HAP-1 (cell line): ENCODE data around the gene SPRN.
"Not testable (repeated sequence)": the region's sequence is repeated elsewhere in the genome, so short reads cannot be mapped to it uniquely, and the experiment has no call there.

Source experiments
- DNase-seq, 2 experiments: peaks; one replicate each; pipeline ENCODE4 v3.0.0-alpha.2; 2016 to 2020; ENCODE audit warnings: low spot score in 2 of 2
- H3K27me3 ChIP-seq: fragments of 250-450 bp; sonication (Bioruptor Pico); 2 replicates; pipeline ENCODE4 v1.5.1; 2020; ENCODE audit warnings: low read depth, mild to moderate bottlenecking, moderate library complexity
- H3K36me3 ChIP-seq: fragments of 250-450 bp; sonication (Bioruptor Pico); replicated peaks from 2 replicates; pipeline ENCODE4 v1.5.1; 2020; ENCODE audit warnings: mild to moderate bottlenecking
- H3K4me1 ChIP-seq: fragments of 250-450 bp; sonication (Bioruptor Pico); 2 replicates; pipeline ENCODE4 v1.5.1; 2020; ENCODE audit warnings: mild to moderate bottlenecking
- H3K4me3 ChIP-seq: fragments of 250-450 bp; sonication (Bioruptor Pico); 2 replicates; pipeline ENCODE4 v1.5.1; 2020; ENCODE audit warnings: mild to moderate bottlenecking, moderate library complexity
- H3K9me3 ChIP-seq: fragments of 250-450 bp; sonication (Bioruptor Pico); 2 replicates; pipeline ENCODE4 v1.5.1; 2020; ENCODE audit warnings: mild to moderate bottlenecking, moderate library complexity
- in situ Hi-C: fragments of 300-500 bp; cut with MboI; formaldehyde crosslinking; loops from 3 replicates; pipeline ENCODE4 v1.14.3; 2020; ENCODE audit warnings: low sequenced_read_pairs, inconsistent platforms, mixed read lengths

SPRN gene, protein sequence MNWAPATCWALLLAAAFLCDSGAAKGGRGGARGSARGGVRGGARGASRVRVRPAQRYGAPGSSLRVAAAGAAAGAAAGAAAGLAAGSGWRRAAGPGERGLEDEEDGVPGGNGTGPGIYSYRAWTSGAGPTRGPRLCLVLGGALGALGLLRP

DNA sequence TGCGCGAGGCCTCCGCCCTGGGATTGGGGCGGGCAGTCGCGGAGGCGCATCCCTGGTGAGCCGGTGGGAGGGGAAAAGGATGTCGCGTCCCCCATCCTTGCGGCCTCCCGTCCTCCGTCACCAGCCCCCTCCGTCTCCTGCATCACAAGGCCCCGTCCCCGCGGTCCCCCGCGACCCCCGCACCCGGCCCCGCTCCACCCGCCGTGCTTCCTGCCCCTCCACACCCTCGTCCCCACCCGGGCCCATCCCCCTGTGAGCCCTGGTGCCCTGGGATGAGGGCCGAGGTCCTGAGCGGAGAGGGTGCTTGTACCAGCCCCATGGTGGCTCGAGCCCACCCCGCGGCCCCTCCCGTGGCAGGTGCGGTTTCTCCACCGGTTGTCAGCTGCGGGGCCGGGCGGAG is at the start of gene SPRN:
SPRN (minus strand) TSS at position 25 of the 400 bp plus-strand sequence. CDS start 944 bp downstream, outside the sequence.
- DNase-seq, H3K36me3 ChIP-seq, in situ Hi-C loops, H3K27me3 ChIP-seq, H3K9me3 ChIP-seq, H3K4me3 ChIP-seq, H3K4me1 ChIP-seq: not testable (repeated sequence)

DNA sequence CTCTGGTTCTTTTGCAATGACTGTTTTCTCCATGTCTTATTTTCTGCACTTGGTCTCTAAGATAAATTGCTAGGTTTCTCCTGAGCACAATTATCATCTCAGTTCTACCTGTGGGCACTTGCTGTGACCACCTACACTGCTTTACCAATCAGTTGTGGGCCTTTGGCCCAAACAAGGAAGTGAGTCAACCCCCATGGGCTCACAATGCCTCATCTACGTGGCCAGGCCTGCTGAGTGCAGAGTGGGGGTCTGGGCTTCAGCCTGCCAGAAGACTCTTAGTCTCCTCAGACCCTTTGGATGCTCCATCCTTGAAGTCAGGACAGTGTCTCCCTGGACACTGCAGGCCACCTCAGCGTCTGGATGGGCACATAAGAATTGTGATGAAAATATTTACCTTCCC is 49.6 kb upstream of the SPRN start:
- Histone ChIP-seq H3K4me3 (no peak overlapping the region), H3K36me3 (no peaks in the 10 kb centered on the region), H3K27me3 (no peaks in the 10 kb centered on the region), H3K9me3 (no peaks in the 10 kb centered on the region), H3K4me1 (no peaks in the 10 kb centered on the region)
- DNase-seq, result no peak
- in situ Hi-C loops, result no loop called here

DNA sequence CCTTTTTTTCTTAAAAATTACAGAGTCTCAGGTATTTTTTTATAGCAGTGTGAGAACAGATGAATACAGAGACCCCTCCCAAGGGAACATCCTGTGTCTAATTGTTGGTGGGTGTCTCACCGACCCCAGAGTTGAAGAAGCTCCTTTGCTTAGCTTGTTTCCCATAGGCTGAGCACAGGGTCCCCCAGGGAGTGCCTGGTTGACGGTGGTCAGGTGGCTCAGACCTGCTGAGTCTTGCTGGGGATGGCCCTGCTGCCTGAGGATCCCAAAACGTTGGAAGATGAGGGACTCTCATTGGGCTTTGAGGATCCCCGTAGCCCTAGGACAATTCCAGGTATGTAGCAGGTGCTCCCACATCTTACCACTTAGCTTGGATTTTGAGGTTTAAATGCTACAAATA is 48.8 kb upstream of the SPRN start:
- in situ Hi-C loops, result no loop called here
- H3K9me3 ChIP-seq, result no peaks in the 10 kb centered on the region
- H3K4me1 ChIP-seq, result no peaks in the 10 kb centered on the region

DNA sequence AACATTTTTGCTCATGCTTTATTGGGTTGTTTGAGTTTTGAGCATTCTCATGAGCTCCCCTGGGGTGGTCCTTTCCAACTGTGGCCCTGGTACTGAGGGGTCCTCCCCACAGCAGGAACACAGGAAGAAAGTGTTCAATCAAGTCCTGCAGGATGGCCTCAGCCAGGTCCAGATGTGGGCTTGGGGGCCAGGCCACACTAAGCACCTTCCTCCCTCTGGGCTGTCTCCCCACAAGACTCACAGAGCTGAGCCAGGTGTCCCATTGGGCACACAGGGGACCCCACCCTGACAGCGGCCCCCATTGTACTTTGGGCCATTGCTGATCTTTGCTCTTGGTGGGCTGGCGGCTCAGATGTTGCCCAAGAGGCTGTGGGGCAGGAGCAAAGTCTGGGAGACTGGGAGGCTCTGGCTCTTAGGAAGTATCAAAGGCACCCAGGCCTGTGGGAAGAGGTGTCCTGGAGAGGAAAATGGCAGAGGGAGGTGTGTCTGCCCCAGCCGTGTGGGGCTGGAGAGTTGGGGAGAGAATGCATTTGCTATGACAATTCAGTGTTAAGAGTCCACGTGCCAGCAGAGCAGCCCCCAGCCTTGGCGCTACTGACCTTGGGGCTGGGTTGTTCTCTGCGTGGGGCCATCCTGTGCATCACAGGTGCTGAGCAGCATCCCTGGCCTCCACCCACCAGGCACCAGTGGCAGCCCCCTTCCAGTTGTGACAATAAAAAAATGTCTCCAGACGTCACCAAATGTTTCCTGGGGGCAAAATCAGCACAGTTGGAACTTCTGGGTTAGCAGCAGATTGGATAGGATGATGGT is 47.1 kb upstream of the SPRN start:
- no peaks in the 10 kb centered on the region for H3K4me1 ChIP-seq
- H3K36me3 ChIP-seq, result no peaks in the 10 kb centered on the region
- in situ Hi-C loops, result no loop called here
- no peak for DNase-seq
- no peaks in the 10 kb centered on the region for H3K27me3 ChIP-seq
- no peak overlapping the region for H3K4me3 ChIP-seq
- H3K9me3 ChIP-seq, result no peaks in the 10 kb centered on the region

More for the DNA sequence above, 48.8 kb upstream of the SPRN start:
- Histone ChIP-seq H3K36me3 (no peaks in the 10 kb centered on the region), H3K4me3 (no peak overlapping the region), H3K27me3 (no peaks in the 10 kb centered on the region)
- no peak for DNase-seq

DNA sequence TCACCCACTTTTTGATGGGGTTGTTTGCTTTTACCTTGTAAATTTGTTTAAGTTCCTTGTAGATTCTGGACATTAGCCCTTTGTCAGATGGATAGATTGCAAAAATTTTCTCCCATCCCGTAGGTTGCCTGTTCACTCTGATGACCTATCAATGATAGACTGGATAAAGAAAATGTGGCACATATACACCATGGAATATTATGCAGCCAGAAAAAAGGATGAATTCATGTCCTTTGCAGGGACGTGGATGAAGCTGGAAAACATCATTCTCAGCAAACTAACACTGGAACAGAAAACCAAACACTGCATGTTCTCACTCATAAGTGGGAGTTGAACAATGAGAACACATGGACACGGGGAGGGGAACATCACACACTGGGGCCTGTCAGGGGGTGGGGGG is 44.8 kb upstream of the SPRN start:
- H3K27me3 ChIP-seq, in situ Hi-C loops, H3K36me3 ChIP-seq, DNase-seq, H3K4me1 ChIP-seq, H3K9me3 ChIP-seq, H3K4me3 ChIP-seq: not testable (repeated sequence)

DNA sequence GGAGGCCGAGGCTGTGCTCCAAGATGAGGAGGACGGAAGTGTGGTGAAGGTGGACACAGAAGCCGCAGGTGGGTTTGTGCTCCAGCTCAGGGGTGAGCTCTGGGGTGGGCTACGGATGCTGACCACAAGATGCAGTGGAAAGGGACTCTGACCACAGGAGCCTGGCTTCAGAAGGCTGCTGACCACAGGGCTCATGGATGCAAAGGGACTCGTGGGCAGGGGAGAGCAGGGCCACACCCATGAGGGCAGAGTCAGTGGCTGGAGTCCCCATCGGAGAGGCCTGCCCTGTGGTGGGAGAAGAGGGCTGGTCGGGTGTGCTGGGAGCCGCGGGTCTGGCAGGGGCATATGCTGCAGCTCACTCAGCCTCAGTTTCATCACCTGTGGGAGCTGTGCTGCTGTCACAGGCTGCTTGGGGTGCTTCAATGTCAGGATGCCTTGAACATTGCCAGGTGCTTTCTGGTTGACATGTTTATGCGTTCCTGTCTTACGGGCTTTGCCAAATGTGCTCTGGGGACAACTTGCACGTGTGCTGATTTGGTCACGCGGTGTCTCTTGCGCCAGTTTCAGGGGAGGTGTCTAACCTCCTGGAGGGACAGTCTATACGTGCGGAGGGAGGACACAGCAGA is 43.0 kb upstream of the SPRN start:
- H3K27me3 ChIP-seq, result no peaks in the 10 kb centered on the region
- in situ Hi-C loops, result no loop called here
- H3K4me3 ChIP-seq, result no peak overlapping the region
- DNase-seq, result no peak
- H3K9me3 ChIP-seq, result no peaks in the 10 kb centered on the region
- no peaks in the 10 kb centered on the region for H3K4me1 ChIP-seq
- no peaks in the 10 kb centered on the region for H3K36me3 ChIP-seq

DNA sequence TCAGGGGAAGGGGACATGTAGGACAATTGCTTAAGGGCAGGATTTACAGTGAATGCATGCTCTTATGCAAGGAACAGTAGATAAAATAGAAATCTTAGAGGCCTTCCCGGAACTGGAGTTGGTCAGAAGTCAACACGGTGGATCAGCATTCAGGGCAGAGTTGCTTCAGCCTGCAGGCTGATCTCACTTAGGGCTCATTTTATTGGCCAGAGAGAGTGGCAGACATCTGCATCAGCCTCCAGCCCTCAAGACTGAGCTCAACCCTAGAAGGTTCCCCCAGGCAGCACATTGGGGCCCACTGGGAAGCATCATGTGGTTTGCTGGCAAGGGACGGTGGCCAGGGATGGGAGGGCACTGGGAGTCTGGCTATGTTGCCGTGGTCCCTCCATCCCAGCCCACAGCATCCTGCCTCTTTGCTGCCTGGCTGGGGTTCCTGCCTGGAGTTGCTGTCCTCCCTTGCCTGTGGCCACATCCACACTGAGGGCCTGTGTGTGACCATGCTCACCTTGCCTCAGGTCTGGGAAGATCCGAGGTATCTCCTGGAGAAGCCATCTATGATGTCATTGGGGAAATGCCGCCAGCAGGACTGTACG is 42.4 kb upstream of the SPRN start:
- Histone ChIP-seq H3K4me1 (no peaks in the 10 kb centered on the region), H3K9me3 (no peaks in the 10 kb centered on the region), H3K27me3 (no peaks in the 10 kb centered on the region), H3K4me3 (no peak overlapping the region), H3K36me3 (no peaks in the 10 kb centered on the region)
- in situ Hi-C loops, result no loop called here
- DNase-seq, result no peak

DNA sequence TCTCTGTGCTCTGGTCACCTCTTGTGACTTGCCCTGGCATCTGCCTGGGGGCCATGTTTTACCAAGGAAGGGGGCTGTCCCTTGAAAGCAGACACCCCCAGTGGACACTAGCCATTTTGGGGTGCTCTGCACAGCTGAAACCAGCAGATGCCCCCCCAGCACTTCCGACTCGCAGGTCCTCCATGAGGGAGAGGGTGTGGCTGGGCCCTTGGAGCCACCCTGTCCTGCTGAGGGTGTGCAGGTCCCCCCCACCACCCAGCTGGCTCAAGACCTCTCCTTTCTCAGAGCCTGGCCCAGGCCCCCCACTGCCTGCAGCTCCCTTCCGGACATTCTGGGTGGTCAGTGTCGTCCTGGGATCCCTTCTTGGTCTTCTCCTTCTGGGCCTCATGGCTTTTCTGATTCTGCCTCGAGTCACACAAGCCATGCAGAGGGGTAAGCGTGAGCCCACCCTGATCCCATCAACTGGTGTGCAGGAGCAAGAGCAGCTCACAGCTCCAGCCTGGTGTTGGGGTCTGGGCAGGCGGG is 41.6 kb upstream of the SPRN start:
- H3K9me3 ChIP-seq, result no peaks in the 10 kb centered on the region
- H3K36me3 ChIP-seq, result no peaks in the 10 kb centered on the region
- no peak for DNase-seq

DNA sequence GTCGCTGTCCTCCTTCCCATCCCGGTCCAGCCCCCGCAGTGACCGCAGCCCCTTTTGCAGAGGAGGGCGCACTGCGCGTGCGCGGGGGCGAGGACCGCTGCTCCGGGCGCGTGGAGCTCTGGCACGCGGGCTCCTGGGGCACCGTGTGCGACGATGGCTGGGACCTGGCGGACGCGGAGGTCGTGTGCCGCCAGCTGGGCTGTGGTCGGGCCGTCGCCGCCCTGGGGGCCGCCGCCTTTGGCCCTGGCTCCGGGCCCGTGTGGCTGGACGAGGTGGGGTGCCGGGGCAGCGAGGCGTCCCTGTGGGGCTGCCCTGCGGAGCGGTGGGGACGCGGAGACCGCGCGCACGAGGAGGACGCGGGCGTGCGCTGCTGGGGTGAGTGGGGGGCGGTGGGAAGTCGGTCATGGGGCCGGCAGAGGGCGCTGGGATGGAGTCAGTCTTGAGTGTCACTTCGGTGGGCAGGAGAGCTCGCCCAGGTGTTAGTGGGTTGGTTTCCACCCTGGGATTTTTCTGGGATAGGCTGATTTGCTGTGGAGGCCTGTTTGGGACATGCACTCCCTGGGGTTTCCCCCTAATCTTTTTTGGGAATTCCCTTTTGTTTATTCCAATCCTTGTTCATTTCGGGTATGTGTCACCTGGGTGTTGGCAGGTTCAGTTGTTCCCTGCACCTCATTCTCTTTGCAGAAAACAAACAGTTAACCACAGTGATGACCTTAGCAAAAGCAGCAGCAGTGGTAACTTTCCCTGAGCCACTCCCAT is 40.9 kb upstream of the SPRN start:
- H3K4me3 ChIP-seq, result no peak overlapping the region
- no peak for DNase-seq
- no peaks in the 10 kb centered on the region for H3K9me3 ChIP-seq
- in situ Hi-C loops, result no loop called here
- no peaks in the 10 kb centered on the region for H3K27me3 ChIP-seq
- no peaks in the 10 kb centered on the region for H3K36me3 ChIP-seq
- H3K4me1 ChIP-seq, result no peaks in the 10 kb centered on the region

More for the DNA sequence above, 41.6 kb upstream of the SPRN start:
- H3K4me1 ChIP-seq, result no peaks in the 10 kb centered on the region
- in situ Hi-C loops, result no loop called here
- no peak overlapping the region for H3K4me3 ChIP-seq
- no peaks in the 10 kb centered on the region for H3K27me3 ChIP-seq

DNA sequence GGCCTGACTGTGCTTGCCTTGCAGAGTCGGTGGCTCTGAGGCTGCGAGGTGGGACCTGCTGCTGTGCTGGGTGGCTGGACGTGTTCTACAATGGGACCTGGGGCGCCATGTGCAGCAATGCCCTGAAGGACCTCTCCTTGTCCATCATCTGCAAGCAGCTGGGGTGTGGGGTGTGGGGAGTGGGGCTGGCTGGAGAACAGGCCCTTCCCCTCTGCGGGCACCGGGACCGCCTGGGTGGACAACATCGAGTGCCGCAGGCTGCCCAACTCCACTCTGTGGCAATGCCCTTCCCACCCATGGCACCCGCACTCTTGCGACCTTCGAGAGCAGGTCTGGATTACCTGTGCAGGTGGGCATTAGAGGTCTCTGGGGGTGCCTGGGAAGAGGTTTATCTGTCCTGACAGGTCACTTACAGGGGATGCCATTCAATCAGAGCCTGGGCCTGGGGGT is 40.2 kb upstream of the SPRN start:
- Histone ChIP-seq H3K27me3 (no peaks in the 10 kb centered on the region), H3K4me3 (no peak overlapping the region), H3K36me3 (no peaks in the 10 kb centered on the region), H3K9me3 (no peaks in the 10 kb centered on the region), H3K4me1 (no peaks in the 10 kb centered on the region)
- no peak for DNase-seq
- in situ Hi-C loops, result no loop called here

DNA sequence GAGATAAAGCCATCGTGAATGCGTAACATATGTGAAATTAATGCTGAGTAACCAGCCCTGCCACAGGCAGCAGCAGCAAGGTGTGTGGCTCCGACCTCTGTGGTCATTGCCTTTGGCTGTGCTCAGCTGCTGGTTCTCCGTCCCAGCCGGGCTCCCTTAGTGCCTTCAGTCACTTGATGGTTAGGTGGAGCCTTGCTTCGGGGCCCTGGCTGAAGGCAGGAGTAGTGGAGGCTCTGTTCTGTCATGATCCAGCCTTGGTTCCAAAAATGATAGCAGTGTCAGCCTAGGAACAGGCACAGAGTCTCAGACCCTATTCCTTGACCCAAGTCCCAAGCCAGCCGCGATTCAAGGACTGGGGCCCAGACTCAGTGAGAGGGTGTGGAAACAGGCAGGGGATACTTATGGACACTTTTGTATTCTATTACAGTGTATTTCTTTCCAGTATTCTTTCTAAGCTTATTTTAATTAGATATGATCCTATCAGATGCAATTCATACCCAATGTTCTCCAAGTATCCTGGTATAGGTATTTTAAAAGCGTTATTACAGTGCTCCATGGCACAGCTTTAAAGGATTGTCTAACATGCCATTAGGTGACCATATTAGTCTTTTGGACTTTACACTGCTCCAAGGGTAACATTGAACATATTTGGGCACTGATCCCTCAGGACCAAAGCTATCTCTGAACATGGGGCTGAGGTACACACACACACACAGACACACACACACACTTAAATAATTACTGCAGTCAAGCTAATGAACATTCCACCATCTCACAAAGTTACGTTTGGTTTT is 38.3 kb upstream of the SPRN start:
- Histone ChIP-seq H3K4me3 (no peak overlapping the region), H3K9me3 (no peaks in the 10 kb centered on the region), H3K36me3 (no peaks in the 10 kb centered on the region), H3K4me1 (no peaks in the 10 kb centered on the region), H3K27me3 (no peaks in the 10 kb centered on the region)
- no peak for DNase-seq
- in situ Hi-C loops, result no loop called here

DNA sequence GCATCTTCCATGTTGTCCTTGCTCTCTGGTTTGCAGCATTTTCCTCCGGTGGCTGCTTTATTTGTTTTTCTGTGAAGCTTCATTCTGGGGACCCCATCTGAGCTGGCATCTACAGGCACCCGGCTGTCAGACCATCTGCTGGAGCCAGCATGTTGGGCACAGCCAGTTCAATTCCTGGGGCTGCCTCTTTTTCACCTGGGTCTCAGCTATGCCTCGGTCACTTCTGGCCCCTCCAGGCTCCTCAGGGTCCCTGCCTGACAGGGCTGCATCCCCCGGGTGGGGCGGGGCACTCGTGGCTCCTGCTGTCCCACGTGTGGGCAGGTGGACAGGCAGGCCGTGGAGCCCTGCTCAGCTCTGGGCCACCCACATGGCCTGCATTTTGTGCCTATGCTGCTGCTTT is 37.4 kb upstream of the SPRN start:
- in situ Hi-C loops, result no loop called here
- Histone ChIP-seq H3K27me3 (no peaks in the 10 kb centered on the region), H3K4me3 (no peak overlapping the region), H3K4me1 (no peaks in the 10 kb centered on the region), H3K36me3 (no peaks in the 10 kb centered on the region), H3K9me3 (no peaks in the 10 kb centered on the region)
- no peak for DNase-seq

DNA sequence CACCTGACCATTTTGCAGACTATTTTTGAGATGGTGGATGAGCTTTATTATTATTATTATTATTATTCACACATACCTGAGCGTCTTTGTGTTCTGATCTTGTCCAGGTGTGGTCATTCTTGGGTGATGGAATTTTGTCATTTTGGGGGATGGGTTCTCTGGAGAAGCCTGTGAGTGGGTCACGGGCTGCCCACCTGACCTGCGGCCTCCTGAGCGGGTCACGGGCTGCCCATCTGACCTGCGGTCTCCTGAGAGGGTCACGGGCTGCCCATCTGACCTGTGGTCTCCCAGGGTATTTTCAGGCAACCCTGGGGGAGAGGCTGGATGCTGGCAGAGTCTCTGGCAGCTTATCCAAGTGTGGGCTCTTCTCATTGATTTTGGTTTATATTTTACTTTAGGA is 36.6 kb upstream of the SPRN start:
- in situ Hi-C loops, result no loop called here

More for the DNA sequence above, 36.6 kb upstream of the SPRN start:
- H3K9me3 ChIP-seq, result no peaks in the 10 kb centered on the region
- H3K36me3 ChIP-seq, result no peaks in the 10 kb centered on the region
- no peak for DNase-seq
- no peak overlapping the region for H3K4me3 ChIP-seq
- H3K27me3 ChIP-seq, result no peaks in the 10 kb centered on the region
- H3K4me1 ChIP-seq, result no peaks in the 10 kb centered on the region
